ENCODE results near the gene EFEMP1. TPM values are rescaled to one million over a fixed set of nuclear protein-coding genes. Genes with fewer than 3 reads are reported as not detected.

The EFEMP1 gene
- total and polyA plus RNA-seq, 9 of the 15 experiments (the other 6 are each of a cell fraction or from before 2014, with no cell fraction given): 0.05 to 6.2 (median 0.22) TPM

DNA sequence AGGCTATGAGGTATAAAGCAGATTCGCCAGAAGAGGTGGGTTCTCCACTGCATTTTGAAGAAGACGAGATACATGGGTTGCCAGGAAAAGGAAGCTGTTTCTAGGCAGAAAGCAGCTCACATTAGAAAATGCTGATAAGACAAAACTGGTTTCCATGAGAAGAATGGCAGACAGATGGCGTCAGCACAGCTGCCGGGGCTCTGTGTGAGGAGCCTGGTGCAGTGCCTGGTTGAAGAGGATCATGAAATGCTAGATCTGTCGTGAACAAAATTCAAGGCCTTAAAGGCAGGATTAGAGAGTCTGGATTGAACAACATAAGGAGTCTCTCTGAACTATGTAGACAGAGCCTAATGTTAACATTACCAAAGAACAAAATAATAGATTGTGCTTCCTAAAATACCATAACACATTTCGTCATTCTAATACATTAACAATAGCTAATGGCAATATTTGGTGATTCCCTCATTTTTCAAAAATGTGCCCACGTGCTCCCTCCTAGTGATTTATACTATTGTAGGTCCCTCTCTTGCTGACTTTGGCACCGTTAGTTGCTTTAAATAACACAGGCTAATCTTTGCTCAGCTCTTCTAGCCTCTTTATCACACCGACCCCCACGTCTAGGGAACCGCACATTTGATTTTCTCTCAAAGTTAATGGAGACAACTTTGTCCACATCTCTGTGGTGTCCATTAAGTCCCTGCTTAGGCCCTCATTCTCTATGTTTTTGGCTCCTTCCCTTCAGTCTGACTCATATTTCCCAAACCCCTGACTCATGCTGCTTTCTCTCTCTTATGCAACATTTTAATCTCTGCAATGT, 38.2 kb downstream of the EFEMP1 start (continued):
- TF ChIP-seq, protein P1, sequence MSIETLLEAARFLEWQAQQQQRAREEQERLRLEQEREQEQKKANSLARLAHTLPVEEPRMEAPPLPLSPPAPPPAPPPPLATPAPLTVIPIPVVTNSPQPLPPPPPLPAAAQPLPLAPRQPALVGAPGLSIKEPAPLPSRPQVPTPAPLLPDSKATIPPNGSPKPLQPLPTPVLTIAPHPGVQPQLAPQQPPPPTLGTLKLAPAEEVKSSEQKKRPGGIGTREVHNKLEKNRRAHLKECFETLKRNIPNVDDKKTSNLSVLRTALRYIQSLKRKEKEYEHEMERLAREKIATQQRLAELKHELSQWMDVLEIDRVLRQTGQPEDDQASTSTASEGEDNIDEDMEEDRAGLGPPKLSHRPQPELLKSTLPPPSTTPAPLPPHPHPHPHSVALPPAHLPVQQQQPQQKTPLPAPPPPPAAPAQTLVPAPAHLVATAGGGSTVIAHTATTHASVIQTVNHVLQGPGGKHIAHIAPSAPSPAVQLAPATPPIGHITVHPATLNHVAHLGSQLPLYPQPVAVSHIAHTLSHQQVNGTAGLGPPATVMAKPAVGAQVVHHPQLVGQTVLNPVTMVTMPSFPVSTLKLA (conservative IDR thresholded peaks at IDR 0.05): no peak
- no peak for TF ChIP-seq ETV5 (CRISPR knock-in tag; IDR thresholded peaks at IDR 0.05; ENCODE audit: low read depth)
- peak; percentile 57; the same call in 1 of the 2 replicates for TF ChIP-seq JUNB (CRISPR knock-in tag; conservative IDR thresholded peaks at IDR 0.05)
- no peak for TF ChIP-seq XRCC3 (IDR thresholded peaks at IDR 0.05)
- TF ChIP-seq, protein P2, sequence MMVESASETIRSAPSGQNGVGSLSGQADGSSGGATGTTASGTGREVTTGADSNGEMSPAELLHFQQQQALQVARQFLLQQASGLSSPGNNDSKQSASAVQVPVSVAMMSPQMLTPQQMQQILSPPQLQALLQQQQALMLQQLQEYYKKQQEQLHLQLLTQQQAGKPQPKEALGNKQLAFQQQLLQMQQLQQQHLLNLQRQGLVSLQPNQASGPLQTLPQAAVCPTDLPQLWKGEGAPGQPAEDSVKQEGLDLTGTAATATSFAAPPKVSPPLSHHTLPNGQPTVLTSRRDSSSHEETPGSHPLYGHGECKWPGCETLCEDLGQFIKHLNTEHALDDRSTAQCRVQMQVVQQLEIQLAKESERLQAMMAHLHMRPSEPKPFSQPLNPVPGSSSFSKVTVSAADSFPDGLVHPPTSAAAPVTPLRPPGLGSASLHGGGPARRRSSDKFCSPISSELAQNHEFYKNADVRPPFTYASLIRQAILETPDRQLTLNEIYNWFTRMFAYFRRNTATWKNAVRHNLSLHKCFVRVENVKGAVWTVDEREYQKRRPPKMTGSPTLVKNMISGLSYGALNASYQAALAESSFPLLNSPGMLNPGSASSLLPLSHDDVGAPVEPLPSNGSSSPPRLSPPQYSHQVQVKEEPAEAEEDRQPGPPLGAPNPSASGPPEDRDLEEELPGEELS (CRISPR knock-in tag; IDR thresholded peaks at IDR 0.05; ENCODE audit: borderline replicate concordance): no peak
- TF ChIP-seq MAFG (tag; conservative IDR thresholded peaks at IDR 0.05): peak; percentile 96
- peak; percentile 92 for TF ChIP-seq CEBPB (tag; IDR thresholded peaks at IDR 0.05)
- TF ChIP-seq ZNF239 (CRISPR knock-in tag; IDR thresholded peaks at IDR 0.05): no peak
- TF ChIP-seq ZNF696 (CRISPR knock-in tag; conservative IDR thresholded peaks at IDR 0.05): no peak
- TF ChIP-seq CCNT2 (IDR thresholded peaks at IDR 0.05; ENCODE audit: borderline replicate concordance, extremely low read depth, insufficient read length, low read depth, low read length): no peak
- no peak for TF ChIP-seq ZBED1 (IDR thresholded peaks at IDR 0.05)
- no peak for TF ChIP-seq PHB (CRISPR knock-in tag; IDR thresholded peaks at IDR 0.05)
- no peak for TF ChIP-seq RBM15 (IDR thresholded peaks at IDR 0.05; ENCODE audit: insufficient read depth, low read length)

Measured in K562 (cell line).